ENCODE data around the gene FIGNL2.

- TF ChIP-seq CTCF (IDR thresholded peaks at IDR 0.05; ENCODE audit: low read depth, low read length): no peak
- TF ChIP-seq EZH2phosphoT487 (IDR thresholded peaks at IDR 0.05; ENCODE audit: low read depth): no peak
Observed at GRCh38 chr12:51883295-51883694, 34.8 kb upstream of the FIGNL2 start.
